WTC11 (cell line): Measurements from ENCODE around the gene IL2RA. TPM values are rescaled to one million over a fixed set of nuclear protein-coding genes. Genes with fewer than 3 reads are reported as not detected.

Experiments
- ATAC-seq: fragments of 200-7000 bp; cut with Tn5 transposase; 2 replicates; pipeline ENCODE4 v1.10.0; 2021; ENCODE audit warnings: mild to moderate bottlenecking, moderate library complexity
- CTCF ChIA-PET: fragments of 300-600 bp; sonication (Branson Sonifier 250); formaldehyde crosslinking; loops from one replicate; lab custom pipeline; 2021; ENCODE audit warnings: antibody characterized with exemption; lab: Charles Lee
- POLR2A ChIA-PET: fragments of 350-600 bp; sonication (Branson Sonifier 250); formaldehyde crosslinking; loops from one replicate; lab custom pipeline; 2021; ENCODE audit warnings: antibody characterized with exemption; lab: Charles Lee
- DNase-seq: peaks from one replicate; pipeline ENCODE4 v3.0.0; 2021; ENCODE audit warnings: low spot score
- H3K27ac Mint-ChIP-seq: 2 replicates; pipeline ENCODE4 v1.8.0; 2021; ENCODE audit warnings: mixed read lengths
- H3K27me3 Mint-ChIP-seq: 2 replicates; pipeline ENCODE4 v1.8.0; 2021; ENCODE audit warnings: low read depth, mild to moderate bottlenecking, moderate library complexity, mixed read lengths
- H3K36me3 Mint-ChIP-seq: 2 replicates; pipeline ENCODE4 v1.8.0; 2021; ENCODE audit warnings: mixed read lengths
- H3K4me1 Mint-ChIP-seq: 2 replicates; pipeline ENCODE4 v1.8.0; 2022; ENCODE audit warnings: mixed read lengths
- H3K4me3 Mint-ChIP-seq: 2 replicates; pipeline ENCODE4 v1.8.0; 2021; ENCODE audit warnings: mild to moderate bottlenecking, moderate library complexity, mixed read lengths
- H3K9me3 Mint-ChIP-seq: 2 replicates; pipeline ENCODE4 v1.8.0; 2021; ENCODE audit warnings: mixed read lengths
- ELF4 ChIP-seq: sonication (generic); formaldehyde crosslinking; IDR thresholded peaks from 2 replicates; pipeline ENCODE4 v1.8.1; 2022; ENCODE audit warnings: low read depth, mild to moderate bottlenecking, moderate library complexity, missing genetic modification reagents
- EMX1 ChIP-seq: fragments of 250-450 bp; sonication (Bioruptor Pico); IDR thresholded peaks from 2 replicates; pipeline ENCODE4 v1.8.0; 2021; ENCODE audit warnings: mild to moderate bottlenecking
- FOXJ3 ChIP-seq: sonication (generic); formaldehyde crosslinking; IDR thresholded peaks from 2 replicates; pipeline ENCODE4 v1.9.0; 2021; ENCODE audit warnings: missing genetic modification reagents, mild to moderate bottlenecking, borderline replicate concordance
- FOXK1 ChIP-seq: sonication (generic); formaldehyde crosslinking; IDR thresholded peaks from 2 replicates; pipeline ENCODE4 v1.8.0; 2022; ENCODE audit warnings: mild to moderate bottlenecking, moderate library complexity, missing genetic modification reagents
- GRHL2 ChIP-seq: fragments of 250-450 bp; sonication (Bioruptor Pico); IDR thresholded peaks from 2 replicates; pipeline ENCODE4 v1.8.0; 2022; ENCODE audit warnings: mild to moderate bottlenecking, moderate library complexity; ENCODE audit not compliant: insufficient replicate concordance, severe bottlenecking
- NFATC4 ChIP-seq: fragments of 250-450 bp; sonication (Bioruptor Pico); IDR thresholded peaks from 2 replicates; pipeline ENCODE4 v1.9.0; 2021; ENCODE audit warnings: mild to moderate bottlenecking
- OVOL2 ChIP-seq: fragments of 250-450 bp; sonication (Bioruptor Pico); IDR thresholded peaks from 2 replicates; pipeline ENCODE4 v1.9.0; 2021; ENCODE audit warnings: mild to moderate bottlenecking, borderline replicate concordance
- RELA ChIP-seq: sonication (generic); formaldehyde crosslinking; IDR thresholded peaks from 2 replicates; pipeline ENCODE4 v1.8.1; 2022; ENCODE audit warnings: missing genetic modification reagents, mild to moderate bottlenecking, borderline replicate concordance
- SMAD4 ChIP-seq: sonication (generic); formaldehyde crosslinking; IDR thresholded peaks from 2 replicates; pipeline ENCODE4 v1.8.0; 2022; ENCODE audit warnings: mild to moderate bottlenecking, missing genetic modification reagents
- TCF7 ChIP-seq: sonication (generic); formaldehyde crosslinking; IDR thresholded peaks from 2 replicates; pipeline ENCODE4 v1.8.0; 2022; ENCODE audit warnings: mild to moderate bottlenecking, low read depth, missing genetic modification reagents, moderate library complexity
- TEAD4 ChIP-seq: sonication (generic); formaldehyde crosslinking; IDR thresholded peaks from 2 replicates; pipeline ENCODE4 v1.8.0; 2022; ENCODE audit warnings: mild to moderate bottlenecking, missing genetic modification reagents
- ZNF138 ChIP-seq: sonication (generic); formaldehyde crosslinking; conservative IDR thresholded peaks from 2 replicates; pipeline ENCODE4 v1.8.1; 2022; ENCODE audit warnings: mild to moderate bottlenecking, moderate library complexity, missing genetic modification reagents
- ZNF423 ChIP-seq: fragments of 250-450 bp; sonication (Bioruptor Pico); IDR thresholded peaks from 2 replicates; pipeline ENCODE4 v2.1.2; 2022; ENCODE audit warnings: mild to moderate bottlenecking, moderate library complexity
- total RNA-seq: library from RNA; stranded (reverse); gene quantifications from 3 replicates; pipeline ENCODE4 v1.2.3, GENCODE V29; 2021
- TF ChIP-seq, protein P1 (sequence below): sonication (generic); formaldehyde crosslinking; IDR thresholded peaks from 2 replicates; pipeline ENCODE4 v1.8.0; 2022; ENCODE audit warnings: mild to moderate bottlenecking, missing genetic modification reagents
- TF ChIP-seq, protein P2 (sequence below): fragments of 250-450 bp; sonication (Bioruptor Pico); IDR thresholded peaks from 2 replicates; pipeline ENCODE4 v1.9.0; 2021; ENCODE audit warnings: mild to moderate bottlenecking, borderline replicate concordance
- TF ChIP-seq, protein P3 (sequence below): fragments of 250-450 bp; sonication (Bioruptor Pico); IDR thresholded peaks from 2 replicates; pipeline ENCODE4 v1.8.0; 2021; ENCODE audit warnings: mild to moderate bottlenecking
- TF ChIP-seq, protein P4 (sequence below): sonication (generic); formaldehyde crosslinking; IDR thresholded peaks from 2 replicates; pipeline ENCODE4 v1.8.1; 2022; ENCODE audit warnings: missing genetic modification reagents, borderline replicate concordance
- TF ChIP-seq, protein P5 (sequence below): sonication (generic); formaldehyde crosslinking; IDR thresholded peaks from 2 replicates; pipeline ENCODE4 v1.8.1; 2022; ENCODE audit warnings: low read depth, mild to moderate bottlenecking, moderate library complexity, missing genetic modification reagents, borderline replicate concordance
- TF ChIP-seq, protein P6 (sequence below): sonication (generic); formaldehyde crosslinking; IDR thresholded peaks from 2 replicates; pipeline ENCODE4 v1.8.0; 2023; ENCODE audit warnings: missing genetic modification reagents, mild to moderate bottlenecking, borderline replicate concordance
- TF ChIP-seq, protein P7 (sequence below): sonication (generic); formaldehyde crosslinking; IDR thresholded peaks from 2 replicates; pipeline ENCODE4 v1.8.1; 2022; ENCODE audit warnings: mild to moderate bottlenecking, missing genetic modification reagents, moderate library complexity, borderline replicate concordance

Gene IL2RA
- total RNA-seq, 1 experiment from 2014 or later, result 0.31 TPM

DNA sequence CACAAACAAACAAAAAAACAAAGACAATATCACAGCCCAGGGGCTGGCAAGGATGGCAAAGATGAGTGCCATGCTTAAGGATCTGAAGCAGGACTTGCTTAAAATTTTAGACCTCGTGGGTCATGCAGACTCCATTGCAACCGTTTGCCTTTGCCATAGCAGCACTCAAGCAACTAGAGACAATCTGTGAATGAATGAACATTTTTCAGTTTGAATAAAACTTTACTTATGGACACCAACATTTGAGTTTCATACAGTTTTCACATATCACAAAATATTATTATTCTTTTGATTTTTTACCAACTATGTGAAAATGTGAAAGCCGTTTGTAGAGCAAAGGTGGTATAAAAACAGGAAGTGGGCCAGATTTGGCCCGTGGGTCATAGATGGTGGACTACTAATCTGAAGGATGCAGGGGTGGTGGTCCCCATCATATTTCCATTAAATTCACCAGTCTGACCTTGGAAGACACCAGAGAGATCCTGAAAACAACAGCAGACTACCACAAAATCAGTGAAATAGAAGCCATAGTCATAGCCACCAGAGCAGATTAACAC, 18.3 kb upstream of the IL2RA start:
- Mint-ChIP-seq H3K27me3 (no peaks in the 10 kb centered on the region), H3K9me3 (peaks cover 9% of the 10 kb centered on the region), H3K4me1 (peaks cover 11% of the 10 kb centered on the region), H3K27ac (no peak overlapping the region), H3K4me3 (no peak overlapping the region), H3K36me3 (no peaks in the 10 kb centered on the region)
- CTCF ChIA-PET, result no interaction called here
- DNase-seq (no peak), ATAC-seq (no peak)
- POLR2A ChIA-PET, result no interaction called here
- TF ChIP-seq TCF7 (no peak), TEAD4 (CRISPR knock-in tag) (no peak), FOXJ3 (CRISPR knock-in tag) (no peak), NFATC4 (CRISPR knock-in tag) (no peak)
- TF ChIP-seq, protein P1, sequence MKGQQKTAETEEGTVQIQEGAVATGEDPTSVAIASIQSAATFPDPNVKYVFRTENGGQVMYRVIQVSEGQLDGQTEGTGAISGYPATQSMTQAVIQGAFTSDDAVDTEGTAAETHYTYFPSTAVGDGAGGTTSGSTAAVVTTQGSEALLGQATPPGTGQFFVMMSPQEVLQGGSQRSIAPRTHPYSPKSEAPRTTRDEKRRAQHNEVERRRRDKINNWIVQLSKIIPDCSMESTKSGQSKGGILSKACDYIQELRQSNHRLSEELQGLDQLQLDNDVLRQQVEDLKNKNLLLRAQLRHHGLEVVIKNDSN (CRISPR knock-in tag), result no peak
- TF ChIP-seq, protein P2, sequence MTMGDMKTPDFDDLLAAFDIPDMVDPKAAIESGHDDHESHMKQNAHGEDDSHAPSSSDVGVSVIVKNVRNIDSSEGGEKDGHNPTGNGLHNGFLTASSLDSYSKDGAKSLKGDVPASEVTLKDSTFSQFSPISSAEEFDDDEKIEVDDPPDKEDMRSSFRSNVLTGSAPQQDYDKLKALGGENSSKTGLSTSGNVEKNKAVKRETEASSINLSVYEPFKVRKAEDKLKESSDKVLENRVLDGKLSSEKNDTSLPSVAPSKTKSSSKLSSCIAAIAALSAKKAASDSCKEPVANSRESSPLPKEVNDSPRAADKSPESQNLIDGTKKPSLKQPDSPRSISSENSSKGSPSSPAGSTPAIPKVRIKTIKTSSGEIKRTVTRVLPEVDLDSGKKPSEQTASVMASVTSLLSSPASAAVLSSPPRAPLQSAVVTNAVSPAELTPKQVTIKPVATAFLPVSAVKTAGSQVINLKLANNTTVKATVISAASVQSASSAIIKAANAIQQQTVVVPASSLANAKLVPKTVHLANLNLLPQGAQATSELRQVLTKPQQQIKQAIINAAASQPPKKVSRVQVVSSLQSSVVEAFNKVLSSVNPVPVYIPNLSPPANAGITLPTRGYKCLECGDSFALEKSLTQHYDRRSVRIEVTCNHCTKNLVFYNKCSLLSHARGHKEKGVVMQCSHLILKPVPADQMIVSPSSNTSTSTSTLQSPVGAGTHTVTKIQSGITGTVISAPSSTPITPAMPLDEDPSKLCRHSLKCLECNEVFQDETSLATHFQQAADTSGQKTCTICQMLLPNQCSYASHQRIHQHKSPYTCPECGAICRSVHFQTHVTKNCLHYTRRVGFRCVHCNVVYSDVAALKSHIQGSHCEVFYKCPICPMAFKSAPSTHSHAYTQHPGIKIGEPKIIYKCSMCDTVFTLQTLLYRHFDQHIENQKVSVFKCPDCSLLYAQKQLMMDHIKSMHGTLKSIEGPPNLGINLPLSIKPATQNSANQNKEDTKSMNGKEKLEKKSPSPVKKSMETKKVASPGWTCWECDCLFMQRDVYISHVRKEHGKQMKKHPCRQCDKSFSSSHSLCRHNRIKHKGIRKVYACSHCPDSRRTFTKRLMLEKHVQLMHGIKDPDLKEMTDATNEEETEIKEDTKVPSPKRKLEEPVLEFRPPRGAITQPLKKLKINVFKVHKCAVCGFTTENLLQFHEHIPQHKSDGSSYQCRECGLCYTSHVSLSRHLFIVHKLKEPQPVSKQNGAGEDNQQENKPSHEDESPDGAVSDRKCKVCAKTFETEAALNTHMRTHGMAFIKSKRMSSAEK (CRISPR knock-in tag), result no peak
- TF ChIP-seq, protein P3, sequence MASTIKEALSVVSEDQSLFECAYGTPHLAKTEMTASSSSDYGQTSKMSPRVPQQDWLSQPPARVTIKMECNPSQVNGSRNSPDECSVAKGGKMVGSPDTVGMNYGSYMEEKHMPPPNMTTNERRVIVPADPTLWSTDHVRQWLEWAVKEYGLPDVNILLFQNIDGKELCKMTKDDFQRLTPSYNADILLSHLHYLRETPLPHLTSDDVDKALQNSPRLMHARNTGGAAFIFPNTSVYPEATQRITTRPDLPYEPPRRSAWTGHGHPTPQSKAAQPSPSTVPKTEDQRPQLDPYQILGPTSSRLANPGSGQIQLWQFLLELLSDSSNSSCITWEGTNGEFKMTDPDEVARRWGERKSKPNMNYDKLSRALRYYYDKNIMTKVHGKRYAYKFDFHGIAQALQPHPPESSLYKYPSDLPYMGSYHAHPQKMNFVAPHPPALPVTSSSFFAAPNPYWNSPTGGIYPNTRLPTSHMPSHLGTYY, result no peak

DNA sequence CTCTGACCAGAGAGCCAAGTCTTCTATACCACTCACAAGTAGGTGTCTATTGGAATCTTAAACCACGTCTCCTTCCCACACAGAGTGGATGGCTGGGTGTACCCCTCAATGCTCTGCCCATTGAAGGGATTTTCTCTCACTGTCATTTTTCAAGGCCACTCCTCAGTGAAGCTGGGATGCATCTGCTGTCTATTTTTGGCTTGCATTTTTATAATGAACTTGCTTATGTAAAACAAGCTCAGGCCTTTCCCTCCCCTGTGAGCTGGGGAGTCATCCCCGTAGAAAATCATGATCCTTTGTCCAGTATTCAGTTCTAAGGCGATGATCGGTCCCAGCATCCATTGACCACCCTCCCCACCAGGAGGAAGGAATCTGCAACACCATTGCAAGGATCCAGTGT, 16.9 kb upstream of the IL2RA start:
- no peak for DNase-seq
- TF ChIP-seq, protein P4, sequence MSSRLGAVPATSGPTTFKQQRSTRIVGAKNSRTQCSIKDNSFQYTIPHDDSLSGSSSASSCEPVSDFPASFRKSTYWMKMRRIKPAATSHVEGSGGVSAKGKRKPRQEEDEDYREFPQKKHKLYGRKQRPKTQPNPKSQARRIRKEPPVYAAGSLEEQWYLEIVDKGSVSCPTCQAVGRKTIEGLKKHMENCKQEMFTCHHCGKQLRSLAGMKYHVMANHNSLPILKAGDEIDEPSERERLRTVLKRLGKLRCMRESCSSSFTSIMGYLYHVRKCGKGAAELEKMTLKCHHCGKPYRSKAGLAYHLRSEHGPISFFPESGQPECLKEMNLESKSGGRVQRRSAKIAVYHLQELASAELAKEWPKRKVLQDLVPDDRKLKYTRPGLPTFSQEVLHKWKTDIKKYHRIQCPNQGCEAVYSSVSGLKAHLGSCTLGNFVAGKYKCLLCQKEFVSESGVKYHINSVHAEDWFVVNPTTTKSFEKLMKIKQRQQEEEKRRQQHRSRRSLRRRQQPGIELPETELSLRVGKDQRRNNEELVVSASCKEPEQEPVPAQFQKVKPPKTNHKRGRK (CRISPR knock-in tag), result no peak
- no peak for TF ChIP-seq ZNF138
- TF ChIP-seq NFATC4 (CRISPR knock-in tag), result no peak
- TF ChIP-seq ELF4 (CRISPR knock-in tag), result no peak
- TF ChIP-seq, protein P5, sequence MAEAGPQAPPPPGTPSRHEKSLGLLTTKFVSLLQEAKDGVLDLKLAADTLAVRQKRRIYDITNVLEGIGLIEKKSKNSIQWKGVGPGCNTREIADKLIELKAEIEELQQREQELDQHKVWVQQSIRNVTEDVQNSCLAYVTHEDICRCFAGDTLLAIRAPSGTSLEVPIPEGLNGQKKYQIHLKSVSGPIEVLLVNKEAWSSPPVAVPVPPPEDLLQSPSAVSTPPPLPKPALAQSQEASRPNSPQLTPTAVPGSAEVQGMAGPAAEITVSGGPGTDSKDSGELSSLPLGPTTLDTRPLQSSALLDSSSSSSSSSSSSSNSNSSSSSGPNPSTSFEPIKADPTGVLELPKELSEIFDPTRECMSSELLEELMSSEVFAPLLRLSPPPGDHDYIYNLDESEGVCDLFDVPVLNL, result no peak
- TF ChIP-seq, protein P6, sequence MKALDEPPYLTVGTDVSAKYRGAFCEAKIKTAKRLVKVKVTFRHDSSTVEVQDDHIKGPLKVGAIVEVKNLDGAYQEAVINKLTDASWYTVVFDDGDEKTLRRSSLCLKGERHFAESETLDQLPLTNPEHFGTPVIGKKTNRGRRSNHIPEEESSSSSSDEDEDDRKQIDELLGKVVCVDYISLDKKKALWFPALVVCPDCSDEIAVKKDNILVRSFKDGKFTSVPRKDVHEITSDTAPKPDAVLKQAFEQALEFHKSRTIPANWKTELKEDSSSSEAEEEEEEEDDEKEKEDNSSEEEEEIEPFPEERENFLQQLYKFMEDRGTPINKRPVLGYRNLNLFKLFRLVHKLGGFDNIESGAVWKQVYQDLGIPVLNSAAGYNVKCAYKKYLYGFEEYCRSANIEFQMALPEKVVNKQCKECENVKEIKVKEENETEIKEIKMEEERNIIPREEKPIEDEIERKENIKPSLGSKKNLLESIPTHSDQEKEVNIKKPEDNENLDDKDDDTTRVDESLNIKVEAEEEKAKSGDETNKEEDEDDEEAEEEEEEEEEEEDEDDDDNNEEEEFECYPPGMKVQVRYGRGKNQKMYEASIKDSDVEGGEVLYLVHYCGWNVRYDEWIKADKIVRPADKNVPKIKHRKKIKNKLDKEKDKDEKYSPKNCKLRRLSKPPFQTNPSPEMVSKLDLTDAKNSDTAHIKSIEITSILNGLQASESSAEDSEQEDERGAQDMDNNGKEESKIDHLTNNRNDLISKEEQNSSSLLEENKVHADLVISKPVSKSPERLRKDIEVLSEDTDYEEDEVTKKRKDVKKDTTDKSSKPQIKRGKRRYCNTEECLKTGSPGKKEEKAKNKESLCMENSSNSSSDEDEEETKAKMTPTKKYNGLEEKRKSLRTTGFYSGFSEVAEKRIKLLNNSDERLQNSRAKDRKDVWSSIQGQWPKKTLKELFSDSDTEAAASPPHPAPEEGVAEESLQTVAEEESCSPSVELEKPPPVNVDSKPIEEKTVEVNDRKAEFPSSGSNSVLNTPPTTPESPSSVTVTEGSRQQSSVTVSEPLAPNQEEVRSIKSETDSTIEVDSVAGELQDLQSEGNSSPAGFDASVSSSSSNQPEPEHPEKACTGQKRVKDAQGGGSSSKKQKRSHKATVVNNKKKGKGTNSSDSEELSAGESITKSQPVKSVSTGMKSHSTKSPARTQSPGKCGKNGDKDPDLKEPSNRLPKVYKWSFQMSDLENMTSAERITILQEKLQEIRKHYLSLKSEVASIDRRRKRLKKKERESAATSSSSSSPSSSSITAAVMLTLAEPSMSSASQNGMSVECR (CRISPR knock-in tag), result no peak
- TF ChIP-seq RELA, result no peak
- no peak for TF ChIP-seq GRHL2 (CRISPR knock-in tag)
- no peak for TF ChIP-seq SMAD4 (CRISPR knock-in tag)
- TF ChIP-seq FOXK1, result no peak
- no peak for TF ChIP-seq ZNF423 (CRISPR knock-in tag)
- TF ChIP-seq EMX1 (CRISPR knock-in tag), result no peak
- TF ChIP-seq OVOL2 (CRISPR knock-in tag), result no peak
- TF ChIP-seq, protein P7, sequence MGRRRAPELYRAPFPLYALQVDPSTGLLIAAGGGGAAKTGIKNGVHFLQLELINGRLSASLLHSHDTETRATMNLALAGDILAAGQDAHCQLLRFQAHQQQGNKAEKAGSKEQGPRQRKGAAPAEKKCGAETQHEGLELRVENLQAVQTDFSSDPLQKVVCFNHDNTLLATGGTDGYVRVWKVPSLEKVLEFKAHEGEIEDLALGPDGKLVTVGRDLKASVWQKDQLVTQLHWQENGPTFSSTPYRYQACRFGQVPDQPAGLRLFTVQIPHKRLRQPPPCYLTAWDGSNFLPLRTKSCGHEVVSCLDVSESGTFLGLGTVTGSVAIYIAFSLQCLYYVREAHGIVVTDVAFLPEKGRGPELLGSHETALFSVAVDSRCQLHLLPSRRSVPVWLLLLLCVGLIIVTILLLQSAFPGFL (CRISPR knock-in tag), result no peak

More for the DNA sequence above, 16.9 kb upstream of the IL2RA start:
- CTCF ChIA-PET, result interaction anchor here (0.6 kb wide), 1 partner anchor 8 kb away, joined by 3 read pairs; no protein-coding TSS in a partner anchor
- H3K27ac Mint-ChIP-seq, result no peak overlapping the region
- peaks cover 11% of the 10 kb centered on the region for H3K4me1 Mint-ChIP-seq
- no peak for ATAC-seq
- no peaks in the 10 kb centered on the region for H3K36me3 Mint-ChIP-seq
- POLR2A ChIA-PET, result no interaction called here
- H3K9me3 Mint-ChIP-seq, result peaks cover 9% of the 10 kb centered on the region
- no peak overlapping the region for H3K4me3 Mint-ChIP-seq
- peaks cover 3% of the 10 kb centered on the region; the same call in 1 of the 2 replicates for H3K27me3 Mint-ChIP-seq
